ENCODE data around the gene DCDC1. TPM values are rescaled to one million over a fixed set of nuclear protein-coding genes. Genes with fewer than 3 reads are reported as not detected.

Gene DCDC1
- total and polyA plus RNA-seq, 12 donors = 0.01 to 0.18 (median 0.09) TPM; not detected in 9

DNA sequence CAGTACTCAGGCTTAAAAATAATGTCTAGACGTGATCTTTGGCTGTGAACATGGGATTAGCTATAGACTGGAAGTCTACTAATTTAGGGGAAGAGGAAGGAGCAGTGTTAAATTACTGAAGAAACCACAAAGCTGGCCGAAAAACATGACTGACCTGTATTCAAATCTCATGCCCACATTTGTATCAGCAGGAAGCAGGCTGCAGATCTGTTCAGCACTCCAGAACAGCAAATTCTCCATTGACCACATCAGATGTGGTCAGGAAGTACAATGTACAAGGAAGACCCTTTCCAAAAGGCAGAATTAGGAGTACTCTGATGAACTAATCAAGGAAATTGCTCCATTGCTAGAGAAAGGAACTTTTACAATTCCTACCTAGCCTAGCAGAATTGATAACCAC, 31.7 kb downstream of the DCDC1 start:
- Histone ChIP-seq H3K4me1 (no peaks in the 10 kb centered on the region), H3K27ac (no peak overlapping the region), H3K4me3 (no peak overlapping the region), H3K27me3 (peaks cover 0 to 19% (median 0%) of the 10 kb centered on the region in 7 donors), H3K36me3 (no peaks in the 10 kb centered on the region), H3K9me3 (peaks cover 0 to 8% (median 0%) of the 10 kb centered on the region in 11 donors)
- 46 to 62% methylated on average over 2 of the region's 2 CpGs for WGBS, 2 donors
- DNase-seq = no peak
- no peak for ATAC-seq
- intact Hi-C loops (cut with DNase I) = no loop called here
- TF ChIP-seq, protein P1, sequence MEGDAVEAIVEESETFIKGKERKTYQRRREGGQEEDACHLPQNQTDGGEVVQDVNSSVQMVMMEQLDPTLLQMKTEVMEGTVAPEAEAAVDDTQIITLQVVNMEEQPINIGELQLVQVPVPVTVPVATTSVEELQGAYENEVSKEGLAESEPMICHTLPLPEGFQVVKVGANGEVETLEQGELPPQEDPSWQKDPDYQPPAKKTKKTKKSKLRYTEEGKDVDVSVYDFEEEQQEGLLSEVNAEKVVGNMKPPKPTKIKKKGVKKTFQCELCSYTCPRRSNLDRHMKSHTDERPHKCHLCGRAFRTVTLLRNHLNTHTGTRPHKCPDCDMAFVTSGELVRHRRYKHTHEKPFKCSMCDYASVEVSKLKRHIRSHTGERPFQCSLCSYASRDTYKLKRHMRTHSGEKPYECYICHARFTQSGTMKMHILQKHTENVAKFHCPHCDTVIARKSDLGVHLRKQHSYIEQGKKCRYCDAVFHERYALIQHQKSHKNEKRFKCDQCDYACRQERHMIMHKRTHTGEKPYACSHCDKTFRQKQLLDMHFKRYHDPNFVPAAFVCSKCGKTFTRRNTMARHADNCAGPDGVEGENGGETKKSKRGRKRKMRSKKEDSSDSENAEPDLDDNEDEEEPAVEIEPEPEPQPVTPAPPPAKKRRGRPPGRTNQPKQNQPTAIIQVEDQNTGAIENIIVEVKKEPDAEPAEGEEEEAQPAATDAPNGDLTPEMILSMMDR (IDR thresholded peaks at IDR 0.05) = no peak

DNA sequence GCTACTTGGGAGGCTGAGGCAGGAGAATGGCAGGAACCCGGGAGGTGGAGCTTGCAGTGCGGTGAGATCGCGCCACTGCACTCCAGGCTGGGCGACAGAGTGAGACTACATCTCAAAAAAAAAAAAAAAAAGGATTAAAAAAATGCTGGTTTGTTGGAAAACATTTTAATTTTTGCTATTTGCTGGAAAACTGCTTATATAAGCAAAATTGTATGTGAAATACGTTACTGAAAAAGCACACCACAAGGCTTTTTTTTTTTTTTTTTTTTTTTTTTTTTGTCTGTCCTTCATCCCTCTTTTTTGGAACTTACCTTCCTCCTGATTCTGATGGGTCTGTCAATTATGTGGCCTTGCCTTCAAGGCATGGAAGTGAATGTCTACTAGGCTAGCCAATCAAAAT, 40.8 kb downstream of the DCDC1 start:
- H3K36me3 ChIP-seq = no peaks in the 10 kb centered on the region
- WGBS, 2 donors = 91 to 95% methylated on average over 6 of the region's 6 CpGs
- no peaks in the 10 kb centered on the region for H3K27me3 ChIP-seq
- H3K9me3 ChIP-seq = peaks cover 0 to 9% (median 0%) of the 10 kb centered on the region in 11 donors
- H3K4me1 ChIP-seq = no peaks in the 10 kb centered on the region
- ATAC-seq = no peak
- H3K27ac ChIP-seq = no peak overlapping the region
- no peak for DNase-seq
- intact Hi-C loops (cut with DNase I) = no loop called here
- H3K4me3 ChIP-seq = no peak overlapping the region
- TF ChIP-seq, protein P1 (IDR thresholded peaks at IDR 0.05) = no peak

DNA sequence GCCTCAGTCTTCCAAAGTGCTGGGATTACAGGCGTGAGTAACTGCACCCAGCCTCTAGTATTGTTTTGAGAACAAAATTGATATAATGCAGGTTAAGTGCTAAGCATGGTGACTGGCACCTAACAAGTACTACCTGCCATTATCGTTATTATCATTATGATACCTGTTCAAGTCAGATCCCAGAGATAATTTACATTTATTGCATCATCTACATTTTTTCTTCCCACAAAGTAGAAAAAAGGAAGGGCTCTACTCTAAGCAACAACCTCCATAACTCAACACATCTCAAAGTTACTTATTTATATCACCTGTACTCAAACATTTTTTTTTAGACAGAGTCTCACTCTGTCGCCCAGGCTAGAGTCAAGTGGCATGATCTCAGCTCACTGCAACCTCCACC, 42.1 kb downstream of the DCDC1 start:
- H3K27me3 ChIP-seq = no peaks in the 10 kb centered on the region
- no peak for DNase-seq
- WGBS, 2 donors = 88 to 94% methylated on average over 3 of the region's 3 CpGs
- TF ChIP-seq, protein P1 (IDR thresholded peaks at IDR 0.05) = no peak
- no peaks in the 10 kb centered on the region for H3K36me3 ChIP-seq
- intact Hi-C loops (cut with DNase I) = no loop called here
- no peaks in the 10 kb centered on the region for H3K4me1 ChIP-seq
- peaks cover 0 to 9% (median 0%) of the 10 kb centered on the region in 11 donors for H3K9me3 ChIP-seq
- no peak overlapping the region for H3K4me3 ChIP-seq
- no peak overlapping the region for H3K27ac ChIP-seq
- ATAC-seq = no peak

DNA sequence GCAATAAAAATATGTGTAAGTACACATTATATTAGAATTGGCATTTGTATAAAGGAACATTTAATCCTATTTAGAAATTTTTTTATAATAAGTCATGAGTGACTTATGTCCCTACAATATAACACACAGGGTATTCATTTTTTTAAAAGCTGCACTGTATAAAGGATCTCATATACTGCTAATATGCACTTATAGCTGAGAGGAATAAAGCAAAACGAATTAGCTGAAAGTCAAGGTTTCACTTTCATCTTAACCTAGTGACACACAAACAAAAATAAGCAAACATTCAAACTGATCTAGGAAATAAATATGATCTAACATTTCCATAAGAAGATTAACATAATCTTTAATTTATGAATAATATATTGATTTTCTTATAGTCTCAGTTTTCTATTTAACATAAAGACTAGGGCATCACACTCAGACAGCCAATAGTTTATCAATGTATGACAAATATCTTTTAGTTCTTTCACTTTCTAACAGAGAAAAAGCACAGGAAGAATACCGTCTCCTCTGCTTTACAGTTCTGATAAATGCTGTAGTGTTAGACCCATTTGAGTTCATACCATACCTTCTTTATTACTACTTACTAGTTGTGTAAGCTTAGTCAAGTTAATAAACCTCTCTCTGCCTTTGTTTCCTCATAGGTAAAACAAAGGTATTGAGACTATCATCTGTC, 42.9 kb downstream of the DCDC1 start:
- Histone ChIP-seq H3K4me3 (no peak overlapping the region), H3K4me1 (no peaks in the 10 kb centered on the region), H3K27me3 (no peaks in the 10 kb centered on the region), H3K36me3 (no peaks in the 10 kb centered on the region), H3K27ac (no peak overlapping the region), H3K9me3 (peaks cover 0 to 9% (median 0%) of the 10 kb centered on the region in 11 donors)
- 55 to 81% methylated on average over 2 of the region's 2 CpGs for WGBS, 2 donors
- DNase-seq (no peak), ATAC-seq (no peak)
- TF ChIP-seq, protein P1 (IDR thresholded peaks at IDR 0.05) = no peak
- intact Hi-C loops (cut with DNase I) = no loop called here

Data from heart right ventricle (tissue), 16 donors.